Adrenal gland (tissue), 12 donors: ENCODE measurements around the gene NEK9. TPM values are rescaled to one million over a fixed set of nuclear protein-coding genes. Genes with fewer than 3 reads are reported as not detected.
A peak's percentile ranks its signal among the peaks of the same experiment; 100 is the strongest.

Experiments used
- DNase-seq, 7 donors: peaks; one replicate each; pipeline ENCODE4 v3.0.0-alpha.2; 2019 to 2020
- H3K27ac ChIP-seq, 5 donors: fragments of 200-600 bp; sonication (generic) in 4 of 5; 1 replicate in 3 of 5; 2 replicates in 2 of 5; pipeline versions ENCODE4 v1.5.1 to v1.8.0; 2016 to 2020; ENCODE audit warnings: mild to moderate bottlenecking in 1 of 5
- H3K27me3 ChIP-seq: fragments of 200-600 bp; 2 replicates; pipeline ENCODE4 v1.8.0; 2021
- H3K36me3 ChIP-seq, 2 donors: fragments of 200-600 bp; replicated peaks in 1 of 2; 1 replicate in 1 of 2; 2 replicates in 1 of 2; pipeline versions ENCODE4 v1.5.1 to v1.8.0; 2018 to 2022
- H3K4me1 ChIP-seq, 2 donors: fragments of 200-600 bp; replicated peaks in 1 of 2; 1 replicate in 1 of 2; 2 replicates in 1 of 2; pipeline versions ENCODE4 v1.5.1 to v1.8.0; 2018 to 2021
- H3K4me3 ChIP-seq, 4 donors: fragments of 200-600 bp; sonication (generic) in 3 of 4; one replicate each; pipeline ENCODE4 v1.5.1; 2016 to 2018
- H3K9me3 ChIP-seq, 3 donors: fragments of 200-600 bp; sonication (generic) in 1 of 3; replicated peaks in 1 of 3; 1 replicate in 2 of 3; 2 replicates in 1 of 3; pipeline versions ENCODE4 v1.5.1 to v1.8.0; 2016 to 2021
- CTCF ChIP-seq, 6 experiments: fragments of 450-650 bp in 4 of 6; fragments of 200-600 bp in 2 of 6; sonication (generic) in 1 of 6; IDR thresholded peaks; 1 replicate in 5 of 6; 2 replicates in 1 of 6; pipeline versions ENCODE4 v1.5.1 to v1.8.0; 2016 to 2021; ENCODE audit warnings: antibody characterized with exemption in 6 of 6, mild to moderate bottlenecking in 2 of 6, moderate library complexity in 1 of 6
- POLR2A ChIP-seq, 2 donors: fragments of 450-650 bp; IDR thresholded peaks; one replicate each; pipeline ENCODE4 v1.6.1; 2017; ENCODE audit warnings: antibody characterized with exemption in 2 of 2, mild to moderate bottlenecking in 2 of 2, moderate library complexity in 1 of 2
- whole genome bisulfite sequencing, 4 donors: extraction: QIAGEN DNeasy Blood & Tissue Kit in 2 of 4; methylation state at CpG; one replicate each; pipeline versions ENCODE4 v1.1.5 to v1.1.7; 2013 to 2017; 5-methylcytosine and 5-hydroxymethylcytosine counted together
- intact Hi-C, 2 donors: fragments of 100-400 bp; cut with DNase I; formaldehyde crosslinking; loops; one replicate each; pipeline versions ENCODE4 v1.14.1 to v1.15.0; 2022 to 2023
- polyA plus RNA-seq, 3 donors: library from polyadenylated mRNA; stranded (reverse); fragments of 200-250 nt in 2 of 3; fragments of 350-450 nt in 1 of 3; fragmentation: Illumina TruSeq in 1 of 3; extraction: RNeasy Lipid Tissue Mini Kit (QIAGEN cat#74804) in 1 of 3; gene quantifications; one replicate each; pipeline ENCODE4 v1.2.3, GENCODE V29; 2013 to 2014
- total RNA-seq, 9 donors: library from RNA; depleted of rRNA in 4 of 9; stranded (reverse); fragments of >200 nt in 4 of 9; fragments of 120-200 nt in 1 of 9; fragmentation: NEBNext Ultra II Directional in 1 of 9; extraction: Animal tissue kit (Norgen Biotek cat#: 25700) in 1 of 9; gene quantifications; one replicate each; pipeline versions ENCODE4 v1.1.0 to v1.2.4, GENCODE V29; 2013 to 2023
- donor health status: healthy with polysubstance abuse.
- donor health status: Bipolar disorder and iron deficiency.
- donor health status: DM: yes; HTN: yes; CAD: no.
- donor health status: DM: no; HTN: no; CAD: no.
- donor health status: DM: no; HTN: no; CAD: no.
- donor health status: DM: yes; HTN: yes; CAD: no.

The NEK9 gene
- total and polyA plus RNA-seq, 12 donors = 39.2 to 165 (median 75.5) TPM

- intact Hi-C loops = no loop called here
- H3K4me3 ChIP-seq = peak within 1 kb of the TSS in 2 of 4 donors; percentile 41 to 61
- peaks cover 34 to 50% of the 10 kb centered on the region in 2 donors for H3K4me1 ChIP-seq
- no peaks in the 10 kb centered on the region for H3K36me3 ChIP-seq
- TF ChIP-seq CTCF (IDR thresholded peaks at IDR 0.05) = no peak
- peak; percentile 33 to 64 for TF ChIP-seq POLR2A (IDR thresholded peaks at IDR 0.05)
- 1 to 2% (median 2%) methylated on average over 25 to 59 of the region's 59 CpGs for WGBS, 4 donors
- peak within 1 kb of the TSS; percentile 37 to 94 (median 89) for H3K27ac ChIP-seq
- peak; percentile 79 to 92 (median 83) for DNase-seq
- no peaks in the 10 kb centered on the region for H3K27me3 ChIP-seq
- no peaks in the 10 kb centered on the region for H3K9me3 ChIP-seq
These were observed 75.8 kb downstream of the NEK9 start, which contains the start of gene MLH3 for GRCh38 chr14:75050852-75051555. Gene MLH3, minus strand, starts transcription at chr14:75051467. Its CDS starts 1,812 bp downstream, at chr14:75049655.

GRCh38 chr14:75049731-75050201, 77.1 kb downstream of the NEK9 start:
- DNase-seq = no peak
- intact Hi-C loops = no loop called here
- Histone ChIP-seq H3K27me3 (no peaks in the 10 kb centered on the region), H3K36me3 (no peaks in the 10 kb centered on the region), H3K4me3 (peak overlapping the region in 1 of 4 donors; percentile 22), H3K9me3 (no peaks in the 10 kb centered on the region), H3K27ac (peak overlapping the region; percentile 15 to 94 (median 89)), H3K4me1 (peaks cover 34 to 58% of the 10 kb centered on the region in 2 donors)
- WGBS, 4 donors = 77 to 88% (median 81%) methylated on average over 3 of the region's 3 CpGs
- TF ChIP-seq CTCF (IDR thresholded peaks at IDR 0.05) (no peak), POLR2A (IDR thresholded peaks at IDR 0.05) (no peak)

GRCh38 chr14:75049136-75049535, 77.7 kb downstream of the NEK9 start:
- no peak for DNase-seq
- Histone ChIP-seq H3K36me3 (no peaks in the 10 kb centered on the region), H3K4me3 (peak overlapping the region in 1 of 4 donors; percentile 22), H3K27me3 (no peaks in the 10 kb centered on the region), H3K9me3 (no peaks in the 10 kb centered on the region), H3K4me1 (peaks cover 34 to 61% of the 10 kb centered on the region in 2 donors), H3K27ac (peak overlapping the region; percentile 15 to 94 (median 89))
- intact Hi-C loops = no loop called here
- WGBS, 4 donors = 28 to 52% (median 45%) methylated on average over 5 of the region's 5 CpGs
- TF ChIP-seq CTCF (IDR thresholded peaks at IDR 0.05) (no peak), POLR2A (IDR thresholded peaks at IDR 0.05) (no peak)

- Histone ChIP-seq H3K27ac (peak overlapping the region in 2 of 5 donors; percentile 42 to 44), H3K4me1 (peaks cover 34 to 55% of the 10 kb centered on the region in 2 donors), H3K36me3 (no peaks in the 10 kb centered on the region), H3K9me3 (no peaks in the 10 kb centered on the region), H3K4me3 (no peak overlapping the region), H3K27me3 (no peaks in the 10 kb centered on the region)
- no peak for TF ChIP-seq POLR2A (IDR thresholded peaks at IDR 0.05)
- TF ChIP-seq CTCF (IDR thresholded peaks at IDR 0.05) = no peak
- intact Hi-C loops = no loop called here
- 84 to 92% (median 88%) methylated on average over 2 of the region's 2 CpGs for WGBS, 4 donors
- DNase-seq = no peak
These were observed 78.7 kb downstream of the NEK9 start for GRCh38 chr14:75048101-75048500.
